A673 (cell line): Measurements from ENCODE around the gene ZNF527.
"Not testable (repeated sequence)": the region's sequence is repeated elsewhere in the genome, so short reads cannot be mapped to it uniquely, and the experiment has no call there.

Experiments
- CTCF ChIP-seq: fragments of 300-800, 200-600 bp; sonication (generic); conservative IDR thresholded peaks from 2 replicates; pipeline ENCODE4 v1.5.1; 2017; ENCODE audit warnings: low read depth, mild to moderate bottlenecking, antibody characterized with exemption, low read length, moderate library complexity, mixed read lengths
- EZH2 ChIP-seq: fragments of 200-600 bp; sonication (generic); IDR thresholded peaks from 2 replicates; pipeline ENCODE4 v1.6.1; 2017; ENCODE audit warnings: borderline replicate concordance, low read depth, mild to moderate bottlenecking, mixed read lengths, antibody characterized with exemption, low read length; ENCODE audit not compliant: poor library complexity, severe bottlenecking

GRCh38 chr19:37406140-37406846 lies 35.4 kb downstream of the ZNF527 start:
- not testable (repeated sequence) for TF ChIP-seq CTCF, EZH2
